NCI-H2227 (cell line): ENCODE results near the gene OLFML3.
"Not testable (repeated sequence)": the region's sequence is repeated elsewhere in the genome, so short reads cannot be mapped to it uniquely, and the experiment has no call there.

Experiments
- DNase-seq: peaks from one replicate; lab custom pipeline; 2025; ENCODE audit not compliant: unreplicated experiment; lab: John Stamatoyannopoulos, UW

The OLFML3 gene

GRCh38 chr1:113948151-113948550 is 31.1 kb upstream of the OLFML3 start:
- not testable (repeated sequence) for DNase-seq

- DNase-seq: peak; percentile 36
Measured at GRCh38 chr1:113949007-113949406, 30.3 kb upstream of the OLFML3 start.

- no peak for DNase-seq
Measured at GRCh38 chr1:113950908-113951307, 28.4 kb upstream of the OLFML3 start.

GRCh38 chr1:113951719-113952118 is 27.6 kb upstream of the OLFML3 start:
- DNase-seq: no peak

GRCh38 chr1:113957984-113958383 is 21.3 kb upstream of the OLFML3 start:
- DNase-seq: no peak

GRCh38 chr1:113958691-113959090 is 20.6 kb upstream of the OLFML3 start:
- no peak for DNase-seq

GRCh38 chr1:113963281-113963906 is 15.9 kb upstream of the OLFML3 start:
- no peak for DNase-seq

GRCh38 chr1:113965703-113966412 is 13.4 kb upstream of the OLFML3 start:
- no peak for DNase-seq

- no peak for DNase-seq
Measured at GRCh38 chr1:113972954-113973353, 6.3 kb upstream of the OLFML3 start.

- no peak for DNase-seq
Measured at GRCh38 chr1:113975211-113975895, 3.9 kb upstream of the OLFML3 start.

GRCh38 chr1:113976609-113977278 is 2.5 kb upstream of the OLFML3 start:
- peak; percentile 10 for DNase-seq

- no peak for DNase-seq
Measured at GRCh38 chr1:113977906-113978305, 1.4 kb upstream of the OLFML3 start.

GRCh38 chr1:113980110-113980509 is 836 bp downstream of the OLFML3 start:
- DNase-seq: peak; percentile 42

GRCh38 chr1:113981962-113982931 is 3.0 kb downstream of the OLFML3 start:
- DNase-seq: peak; percentile 9

GRCh38 chr1:113982949-113983348 is 3.7 kb downstream of the OLFML3 start:
- no peak for DNase-seq

GRCh38 chr1:113983391-113983790 is 4.1 kb downstream of the OLFML3 start:
- peak; percentile 55 for DNase-seq

- peak; percentile 40 for DNase-seq
Measured at GRCh38 chr1:113983826-113984225, 4.6 kb downstream of the OLFML3 start.

- no peak for DNase-seq
Measured at GRCh38 chr1:113984710-113985109, 5.4 kb downstream of the OLFML3 start.

GRCh38 chr1:113986802-113987201 is 7.5 kb downstream of the OLFML3 start:
- no peak for DNase-seq

- DNase-seq: no peak
Measured at GRCh38 chr1:113987259-113987658, 8.0 kb downstream of the OLFML3 start.
